Umbilical cord (tissue), 2 donors: Measurements from ENCODE around the gene USP10. TPM values are rescaled to one million over a fixed set of nuclear protein-coding genes. Genes with fewer than 3 reads are reported as not detected.
A peak's percentile ranks its signal among the peaks of the same experiment; 100 is the strongest.

ENCODE experiments used
- DNase-seq: peaks from one replicate; pipeline ENCODE4 v3.0.0-alpha.2; 2015; ENCODE audit warnings: low spot score
- total RNA-seq: library from RNA; depleted of rRNA; stranded (reverse); fragments of >200 nt; gene quantifications from one replicate; pipeline ENCODE4 v1.2.3, GENCODE V29; 2014; ENCODE audit warnings: low replicate concordance; ENCODE audit not compliant: insufficient read depth

The USP10 gene
- total RNA-seq, 1 donor from 2014 or later, result 34.4 TPM

GRCh38 chr16:84699147-84699711 lies 571 bp upstream of the USP10 start:
- no peak for DNase-seq

GRCh38 chr16:84700446-84701300 lies 873 bp downstream of the USP10 start:
- DNase-seq, result peak; percentile 23

GRCh38 chr16:84703681-84704080 lies 3.9 kb downstream of the USP10 start:
- peak; percentile 84 for DNase-seq

GRCh38 chr16:84704253-84704652 lies 4.5 kb downstream of the USP10 start:
- no peak for DNase-seq

- DNase-seq, result no peak
These were observed 7.1 kb downstream of the USP10 start for GRCh38 chr16:84706856-84707255.

- no peak for DNase-seq
These were observed 9.8 kb downstream of the USP10 start for GRCh38 chr16:84709609-84710008.

- DNase-seq, result no peak
These were observed 10.9 kb downstream of the USP10 start for GRCh38 chr16:84710686-84711085.

GRCh38 chr16:84712138-84712671 lies 12.4 kb downstream of the USP10 start:
- DNase-seq, result no peak

GRCh38 chr16:84712801-84713775 lies 13.3 kb downstream of the USP10 start:
- DNase-seq, result no peak

GRCh38 chr16:84714028-84714427 lies 14.2 kb downstream of the USP10 start:
- no peak for DNase-seq

- no peak for DNase-seq
These were observed 15.6 kb downstream of the USP10 start for GRCh38 chr16:84715424-84715823.

- DNase-seq, result no peak
These were observed 16.1 kb downstream of the USP10 start for GRCh38 chr16:84715854-84716253.

GRCh38 chr16:84716740-84717139 lies 16.9 kb downstream of the USP10 start:
- DNase-seq, result no peak

GRCh38 chr16:84717484-84717883 lies 17.7 kb downstream of the USP10 start:
- DNase-seq, result no peak

- no peak for DNase-seq
These were observed 20.4 kb downstream of the USP10 start for GRCh38 chr16:84720177-84720579.

- DNase-seq, result no peak
These were observed 22.3 kb downstream of the USP10 start for GRCh38 chr16:84722068-84722467.

GRCh38 chr16:84723906-84724305 lies 24.1 kb downstream of the USP10 start:
- no peak for DNase-seq

- DNase-seq, result no peak
These were observed 25.0 kb downstream of the USP10 start for GRCh38 chr16:84724606-84725309.

GRCh38 chr16:84725481-84726078 lies 25.8 kb downstream of the USP10 start:
- DNase-seq, result no peak

GRCh38 chr16:84726079-84726668 lies 26.4 kb downstream of the USP10 start:
- DNase-seq, result peak; percentile 86
